DOHH2 (cell line): ENCODE data around the gene UNC5CL.

Experiments
- H3F3A ChIP-seq: fragments of 200-600 bp; sonication (generic), shearing (Covaris generic); 2 replicates; pipeline ENCODE4 v1.6.0; 2016; ENCODE audit warnings: antibody characterized with exemption, mild to moderate bottlenecking; ENCODE audit not compliant: control insufficient read depth, insufficient read depth
- H3K27ac ChIP-seq: fragments of 200-600 bp; sonication (generic); 2 replicates; pipeline ENCODE4 v1.5.1; 2014; ENCODE audit warnings: low read depth, mild to moderate bottlenecking, low read length, moderate library complexity
- H3K27me3 ChIP-seq: fragments of 200-600 bp; sonication (generic); 2 replicates; pipeline ENCODE4 v1.6.1; 2014; ENCODE audit warnings: mild to moderate bottlenecking, low read length, mixed read lengths; ENCODE audit not compliant: control insufficient read depth
- H3K36me3 ChIP-seq: fragments of 200-600 bp; sonication (generic); 2 replicates; pipeline ENCODE4 v1.6.1; 2014; ENCODE audit warnings: mild to moderate bottlenecking, low read length, moderate library complexity, mixed read lengths; ENCODE audit not compliant: control insufficient read depth
- H3K4me1 ChIP-seq: fragments of 200-600 bp; sonication (generic); 2 replicates; pipeline ENCODE4 v1.6.1; 2014; ENCODE audit warnings: mild to moderate bottlenecking, low read length, mixed read lengths; ENCODE audit not compliant: control insufficient read depth
- H3K4me2 ChIP-seq: fragments of 200-600 bp; sonication (generic); 2 replicates; pipeline ENCODE4 v1.6.0; 2014; ENCODE audit warnings: mild to moderate bottlenecking, low read length, moderate library complexity
- H3K4me3 ChIP-seq: fragments of 200-600 bp; sonication (generic); 2 replicates; pipeline ENCODE4 v1.5.1; 2014; ENCODE audit warnings: mild to moderate bottlenecking, low read length, mixed read lengths
- H3K79me2 ChIP-seq: fragments of 200-600 bp; sonication (generic); 2 replicates; pipeline ENCODE4 v1.6.1; 2014; ENCODE audit warnings: mild to moderate bottlenecking, low read length, mixed read lengths; ENCODE audit not compliant: control insufficient read depth
- H3K9me2 ChIP-seq: fragments of 200-600 bp; sonication (generic); replicated peaks from 2 replicates; pipeline ENCODE4 v1.6.1; 2014; ENCODE audit warnings: mild to moderate bottlenecking, low read length, mixed read lengths; ENCODE audit not compliant: control insufficient read depth
- H3K9me3 ChIP-seq: fragments of 200-600 bp; sonication (generic); 2 replicates; pipeline ENCODE4 v1.6.1; 2014; ENCODE audit warnings: antibody characterized with exemption, low read length, mixed read lengths; ENCODE audit not compliant: control insufficient read depth, insufficient read depth
- H4K20me1 ChIP-seq: fragments of 200-600 bp; sonication (generic); 2 replicates; pipeline ENCODE4 v1.6.0; 2014; ENCODE audit warnings: low read depth, mild to moderate bottlenecking, antibody characterized with exemption, low read length, moderate library complexity; ENCODE audit not compliant: control insufficient read depth, insufficient read depth
- CTCF ChIP-seq: fragments of 200-600 bp; sonication (generic); IDR thresholded peaks from one replicate; pipeline ENCODE4 v1.5.1; 2014; ENCODE audit warnings: antibody characterized with exemption, mild to moderate bottlenecking, low read depth, low read length; ENCODE audit not compliant: poor library complexity, severe bottlenecking
- EZH2phosphoT487 ChIP-seq: fragments of 200-600 bp; sonication (generic); IDR thresholded peaks from 2 replicates; pipeline ENCODE4 v1.6.1; 2017; ENCODE audit warnings: borderline replicate concordance, mild to moderate bottlenecking, antibody characterized with exemption, low read length, moderate library complexity, mixed read lengths

UNC5CL gene

DNA sequence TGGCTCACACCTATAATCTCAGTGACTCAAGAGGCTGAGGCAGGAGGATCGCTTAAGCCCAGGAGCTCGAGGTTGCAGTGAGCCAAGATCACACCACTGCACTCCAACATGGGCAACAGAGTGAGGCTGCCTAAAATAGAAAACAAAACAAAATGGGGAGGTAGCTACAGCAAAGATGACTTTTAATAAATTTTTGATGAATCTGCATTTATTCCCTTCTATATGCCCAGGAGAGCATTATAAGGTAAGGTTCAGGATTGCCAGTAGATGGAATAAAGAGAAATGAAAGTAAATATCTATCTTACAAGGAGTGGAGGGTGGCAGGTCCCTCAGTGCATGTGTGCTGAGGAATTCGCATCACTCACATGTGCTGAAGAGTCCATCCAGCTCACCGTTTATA is 24.2 kb downstream of the UNC5CL start:
- Histone ChIP-seq H3K4me3 (no peak overlapping the region), H3F3A (no peaks in the 10 kb centered on the region), H3K79me2 (no peaks in the 10 kb centered on the region), H3K4me2 (no peak overlapping the region), H3K27ac (no peak overlapping the region), H3K9me3 (no peaks in the 10 kb centered on the region), H3K36me3 (no peaks in the 10 kb centered on the region), H4K20me1 (no peaks in the 10 kb centered on the region), H3K9me2 (no peaks in the 10 kb centered on the region), H3K4me1 (no peaks in the 10 kb centered on the region), H3K27me3 (peaks cover 8% of the 10 kb centered on the region)
- TF ChIP-seq EZH2phosphoT487 = no peak
- no peak for TF ChIP-seq CTCF

DNA sequence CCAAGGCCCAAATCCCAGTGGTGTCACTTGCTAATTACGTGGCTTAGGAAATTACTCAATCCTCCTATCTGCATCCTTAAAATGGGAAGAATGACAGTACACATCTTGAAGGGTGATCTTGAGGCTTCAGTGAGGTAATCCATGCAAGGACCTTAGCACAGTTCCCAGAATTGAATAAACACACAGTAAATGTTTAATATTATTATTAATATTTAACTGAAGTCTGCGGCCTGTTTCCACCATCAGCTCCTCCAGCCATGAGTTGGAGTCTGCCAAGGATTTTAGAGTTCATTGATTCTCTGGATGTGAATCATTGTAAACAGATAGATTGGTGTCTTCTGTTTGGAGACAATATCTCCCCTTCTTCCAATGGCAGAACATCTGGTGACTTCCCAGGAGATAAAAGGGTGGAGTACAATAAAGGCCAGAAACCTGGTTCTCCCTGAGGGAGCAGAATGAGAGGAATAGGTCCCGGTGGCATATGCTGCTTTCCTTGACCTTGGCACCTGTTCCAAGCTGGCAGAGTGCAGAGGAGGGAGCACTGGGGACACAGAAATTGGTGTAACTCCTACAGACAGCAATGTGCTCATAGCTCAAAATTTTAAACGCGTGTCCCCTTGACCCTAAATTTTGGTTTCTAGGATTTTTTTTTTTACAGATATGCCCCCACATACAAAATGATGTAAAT is 25.4 kb downstream of the UNC5CL start:
- H3K4me2 ChIP-seq = no peak overlapping the region
- TF ChIP-seq CTCF (no peak), EZH2phosphoT487 (no peak)

GRCh38 chr6:41011673-41012072 is 27.3 kb downstream of the UNC5CL start:
- Histone ChIP-seq H3K9me3 (no peaks in the 10 kb centered on the region), H3K9me2 (no peaks in the 10 kb centered on the region), H4K20me1 (no peaks in the 10 kb centered on the region), H3K36me3 (no peaks in the 10 kb centered on the region), H3K4me1 (no peaks in the 10 kb centered on the region), H3K27ac (no peak overlapping the region), H3F3A (no peaks in the 10 kb centered on the region), H3K4me3 (no peak overlapping the region), H3K4me2 (no peak overlapping the region), H3K79me2 (no peaks in the 10 kb centered on the region), H3K27me3 (peaks cover 18% of the 10 kb centered on the region)
- TF ChIP-seq CTCF = no peak
- TF ChIP-seq EZH2phosphoT487 = no peak

More for the DNA sequence above, 25.4 kb downstream of the UNC5CL start:
- Histone ChIP-seq H3K27ac (no peak overlapping the region), H3K4me3 (no peak overlapping the region), H3K36me3 (no peaks in the 10 kb centered on the region), H3K9me2 (no peaks in the 10 kb centered on the region), H3F3A (no peaks in the 10 kb centered on the region), H3K4me1 (no peaks in the 10 kb centered on the region), H4K20me1 (no peaks in the 10 kb centered on the region), H3K9me3 (no peaks in the 10 kb centered on the region), H3K27me3 (peaks cover 16% of the 10 kb centered on the region), H3K79me2 (no peaks in the 10 kb centered on the region)
